Measurements from ENCODE around the gene CALML6. TPM values are rescaled to one million over a fixed set of nuclear protein-coding genes. Genes with fewer than 3 reads are reported as not detected.

Gene CALML6
- total RNA-seq, 2 experiments from 2014 or later = 0.47 to 0.76 TPM

DNA sequence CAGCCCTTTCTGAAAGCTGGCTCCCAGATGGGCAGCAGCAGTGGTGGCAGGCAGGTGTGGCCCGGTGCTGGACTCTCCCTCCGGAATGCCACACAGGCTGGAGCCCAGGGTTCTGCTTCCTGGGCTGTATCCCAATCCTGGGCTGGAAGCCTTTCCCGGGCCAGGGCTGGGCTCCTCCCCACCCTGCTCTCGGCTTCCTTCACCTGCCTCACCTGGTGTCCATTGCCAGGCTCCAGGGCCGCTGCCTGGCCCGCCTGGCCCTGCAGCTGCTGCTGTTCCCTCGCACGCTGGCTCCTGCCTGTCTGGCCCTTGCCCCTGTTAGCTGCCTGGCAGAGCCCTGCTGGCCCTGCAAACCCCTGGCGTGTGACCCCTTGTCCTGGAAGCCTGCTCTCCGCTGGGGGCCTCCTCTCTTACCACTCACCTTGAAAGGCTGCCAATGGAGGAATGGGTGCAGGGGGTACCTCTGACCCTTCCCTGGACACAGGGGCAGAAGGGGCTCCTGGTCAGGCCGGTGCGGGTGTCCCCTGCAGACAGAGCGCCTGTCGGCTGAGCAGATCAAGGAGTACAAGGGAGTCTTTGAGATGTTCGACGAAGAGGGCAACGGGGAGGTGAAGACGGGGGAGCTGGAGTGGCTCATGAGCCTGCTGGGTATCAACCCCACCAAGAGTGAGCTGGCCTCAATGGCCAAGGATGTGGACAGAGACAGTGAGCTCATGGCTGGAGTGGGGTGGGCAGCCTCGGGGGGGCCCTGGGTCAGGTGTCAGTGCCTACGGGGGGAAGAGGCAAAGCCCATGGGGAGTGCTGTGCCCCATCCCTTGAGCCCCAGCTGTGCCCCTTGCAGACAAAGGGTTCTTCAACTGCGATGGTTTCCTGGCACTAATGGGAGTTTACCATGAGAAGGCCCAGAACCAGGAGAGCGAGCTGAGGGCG, 1.1 kb downstream of the CALML6 start:
- TF ChIP-seq, protein P1, sequence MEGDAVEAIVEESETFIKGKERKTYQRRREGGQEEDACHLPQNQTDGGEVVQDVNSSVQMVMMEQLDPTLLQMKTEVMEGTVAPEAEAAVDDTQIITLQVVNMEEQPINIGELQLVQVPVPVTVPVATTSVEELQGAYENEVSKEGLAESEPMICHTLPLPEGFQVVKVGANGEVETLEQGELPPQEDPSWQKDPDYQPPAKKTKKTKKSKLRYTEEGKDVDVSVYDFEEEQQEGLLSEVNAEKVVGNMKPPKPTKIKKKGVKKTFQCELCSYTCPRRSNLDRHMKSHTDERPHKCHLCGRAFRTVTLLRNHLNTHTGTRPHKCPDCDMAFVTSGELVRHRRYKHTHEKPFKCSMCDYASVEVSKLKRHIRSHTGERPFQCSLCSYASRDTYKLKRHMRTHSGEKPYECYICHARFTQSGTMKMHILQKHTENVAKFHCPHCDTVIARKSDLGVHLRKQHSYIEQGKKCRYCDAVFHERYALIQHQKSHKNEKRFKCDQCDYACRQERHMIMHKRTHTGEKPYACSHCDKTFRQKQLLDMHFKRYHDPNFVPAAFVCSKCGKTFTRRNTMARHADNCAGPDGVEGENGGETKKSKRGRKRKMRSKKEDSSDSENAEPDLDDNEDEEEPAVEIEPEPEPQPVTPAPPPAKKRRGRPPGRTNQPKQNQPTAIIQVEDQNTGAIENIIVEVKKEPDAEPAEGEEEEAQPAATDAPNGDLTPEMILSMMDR (IDR thresholded peaks at IDR 0.05) = no peak
- no peaks in the 10 kb centered on the region for H3K9me3 Mint-ChIP-seq
- peaks cover 3% of the 10 kb centered on the region for H3K27me3 Mint-ChIP-seq
- ChIA-PET POLR2A (no interaction called here), CTCF (interaction anchor here (1.9 to 2.8 kb wide), 2 partner anchors 7 to 128 kb away, joined by 9 to 10 read pairs; no protein-coding TSS in a partner anchor)
- no peak overlapping the region for H3K27ac Mint-ChIP-seq
- intact Hi-C loops (cut with micrococcal nuclease) = no loop called here
- ATAC-seq (no peak), DNase-seq (no peak)
- H3K4me3 Mint-ChIP-seq = no peak overlapping the region
- no peaks in the 10 kb centered on the region for H3K36me3 Mint-ChIP-seq (ENCODE audit: low read depth)
- peaks cover 3% of the 10 kb centered on the region for H3K4me1 Mint-ChIP-seq (ENCODE audit: low read depth)

DNA sequence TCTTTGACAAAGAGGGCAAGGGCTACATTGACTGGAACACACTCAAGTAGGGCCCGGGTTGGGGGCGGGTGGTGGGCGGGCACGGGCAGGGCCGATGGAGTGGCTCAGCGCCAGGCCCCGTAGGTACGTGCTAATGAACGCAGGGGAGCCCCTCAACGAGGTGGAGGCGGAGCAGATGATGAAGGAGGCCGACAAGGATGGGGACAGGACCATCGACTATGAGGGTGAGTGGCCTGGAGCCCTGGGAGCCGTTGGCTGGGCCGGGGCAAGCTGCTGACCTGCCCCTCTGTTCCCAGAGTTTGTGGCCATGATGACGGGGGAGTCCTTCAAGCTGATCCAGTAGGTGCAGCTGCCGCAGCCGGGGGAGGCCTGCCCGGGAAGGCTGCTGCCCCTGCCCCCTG, 1.8 kb downstream of the CALML6 start:
- ATAC-seq (no peak), DNase-seq (no peak)
- ChIA-PET POLR2A (no interaction called here), CTCF (interaction anchor here (1.9 to 2.8 kb wide), 2 partner anchors 8 to 128 kb away, joined by 9 to 10 read pairs; no protein-coding TSS in a partner anchor)
- TF ChIP-seq, protein P1 (IDR thresholded peaks at IDR 0.05) = no peak
- H3K9me3 Mint-ChIP-seq = no peaks in the 10 kb centered on the region
- intact Hi-C loops (cut with micrococcal nuclease) = no loop called here
- no peak overlapping the region for H3K27ac Mint-ChIP-seq
- H3K27me3 Mint-ChIP-seq = peaks cover 3% of the 10 kb centered on the region
- no peak overlapping the region for H3K4me3 Mint-ChIP-seq
- H3K36me3 Mint-ChIP-seq (ENCODE audit: low read depth) = no peaks in the 10 kb centered on the region
- H3K4me1 Mint-ChIP-seq (ENCODE audit: low read depth) = peaks cover 3% of the 10 kb centered on the region

DNA sequence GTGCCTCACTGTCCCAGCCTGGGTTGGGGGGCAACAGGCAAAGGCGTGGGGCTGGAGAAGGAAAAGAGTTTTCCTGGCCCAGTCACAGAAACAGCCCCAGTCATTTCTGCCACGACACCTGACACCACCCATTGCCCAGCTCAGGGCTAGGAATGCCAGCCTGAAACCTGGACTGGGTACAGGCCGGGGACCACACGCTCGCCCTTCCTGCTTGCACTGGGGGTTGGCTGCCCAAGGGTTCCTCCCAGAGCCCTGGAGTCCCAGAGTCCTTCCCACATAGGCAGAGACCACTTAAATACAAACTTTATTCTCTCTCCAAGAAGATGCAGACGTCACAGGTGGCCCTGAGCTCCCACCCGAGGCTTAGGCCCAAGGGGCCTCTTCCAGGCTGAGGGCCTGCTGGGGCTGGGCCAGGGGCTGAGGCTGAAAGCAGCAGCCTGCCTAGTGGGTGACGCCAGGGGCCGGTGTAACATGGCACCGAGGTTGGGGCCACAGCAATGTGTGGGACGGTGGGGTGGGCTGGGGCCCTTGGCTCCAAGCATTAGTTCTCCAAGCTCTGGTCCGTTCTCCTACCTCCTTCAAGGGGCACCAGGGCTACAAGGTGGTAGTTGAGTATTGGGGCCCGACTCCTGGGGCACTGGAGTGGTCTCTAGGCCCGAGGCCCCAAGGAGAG, 2.4 kb downstream of the CALML6 start:
- Mint-ChIP-seq H3K36me3 (ENCODE audit: low read depth) (no peaks in the 10 kb centered on the region), H3K4me3 (peak overlapping the region; percentile 50), H3K27me3 (peaks cover 3% of the 10 kb centered on the region), H3K4me1 (ENCODE audit: low read depth) (peaks cover 3% of the 10 kb centered on the region), H3K27ac (no peak overlapping the region), H3K9me3 (no peaks in the 10 kb centered on the region)
- DNase-seq (no peak), ATAC-seq (no peak)
- ChIA-PET POLR2A (no interaction called here), CTCF (interaction anchor here (1.9 to 2.8 kb wide), 2 partner anchors 8 to 127 kb away, joined by 9 to 10 read pairs; no protein-coding TSS in a partner anchor)
- intact Hi-C loops (cut with micrococcal nuclease) = no loop called here
- TF ChIP-seq, protein P1 (IDR thresholded peaks at IDR 0.05) = no peak

DNA sequence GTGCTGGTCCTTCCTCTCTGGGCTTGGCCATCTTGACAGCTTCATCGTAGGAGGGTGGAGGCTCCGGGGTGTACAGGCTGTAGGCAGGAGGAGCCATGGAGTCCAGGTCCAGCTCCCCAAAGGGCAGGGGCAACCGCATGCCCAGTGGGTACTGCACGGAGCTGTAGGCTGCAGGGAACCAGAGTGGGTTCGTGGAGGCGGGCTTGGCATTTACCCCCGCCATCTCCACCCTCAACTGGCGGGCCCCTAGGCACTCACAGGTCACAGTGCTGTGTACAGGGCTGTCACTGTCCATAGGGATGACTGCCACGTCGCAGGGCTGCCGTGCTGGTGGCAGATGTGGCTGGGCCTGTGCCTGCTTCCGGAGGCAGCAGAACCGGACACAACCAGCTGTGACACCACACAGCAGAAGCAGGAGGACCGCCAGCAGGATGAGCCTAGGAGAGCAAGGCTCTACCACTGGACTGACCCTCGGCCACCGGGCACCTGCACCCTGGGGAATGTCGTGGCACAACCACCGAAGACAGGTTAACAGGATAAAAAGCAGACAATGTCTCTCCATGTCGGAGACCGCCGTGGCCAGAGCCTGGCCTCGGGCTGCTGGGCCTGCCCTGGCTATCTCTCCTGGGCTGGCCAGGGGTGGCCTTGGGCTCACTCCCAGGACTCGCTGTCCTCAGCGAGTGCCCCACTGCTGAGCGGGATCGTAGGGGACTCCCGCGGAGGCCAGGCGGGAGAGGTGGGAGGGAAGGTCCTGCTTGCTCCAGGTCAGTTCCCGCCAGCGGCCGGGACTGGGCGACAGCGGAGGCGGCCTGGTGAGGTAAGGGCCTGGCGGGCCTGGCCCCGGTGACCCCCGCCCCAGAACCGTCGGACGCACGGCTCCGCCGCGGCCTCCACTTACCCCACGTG, 3.2 kb downstream of the CALML6 start:
- Mint-ChIP-seq H3K36me3 (ENCODE audit: low read depth) (no peaks in the 10 kb centered on the region), H3K4me3 (peak overlapping the region; percentile 50), H3K27me3 (peaks cover 3% of the 10 kb centered on the region), H3K27ac (no peak overlapping the region), H3K9me3 (no peaks in the 10 kb centered on the region), H3K4me1 (ENCODE audit: low read depth) (peaks cover 3% of the 10 kb centered on the region)
- CTCF ChIA-PET = interaction anchor here (1.9 to 2.8 kb wide), 2 partner anchors 9 to 126 kb away, joined by 9 to 10 read pairs; no protein-coding TSS in a partner anchor
- intact Hi-C loops (cut with micrococcal nuclease) = no loop called here
- ATAC-seq (no peak), DNase-seq (no peak)
- TF ChIP-seq, protein P1 (IDR thresholded peaks at IDR 0.05) = no peak
- POLR2A ChIA-PET = no interaction called here
